HG02642 (cell line): Measurements from ENCODE around the gene ALKAL2.

ENCODE experiments used
- ATAC-seq: cut with Tn5 transposase; IDR thresholded peaks from one replicate; pipeline ENCODE4 v1.9.1; 2021; ENCODE audit warnings: mild to moderate bottlenecking; ENCODE audit not compliant: unreplicated experiment, poor library complexity

ALKAL2 gene

GRCh38 chr2:274503-274902 lies 13.4 kb downstream of the ALKAL2 start:
- ATAC-seq: no peak

- ATAC-seq: no peak
Observed at GRCh38 chr2:273333-273732, 14.6 kb downstream of the ALKAL2 start.

- ATAC-seq: no peak
Observed at GRCh38 chr2:271917-272316, 16.0 kb downstream of the ALKAL2 start.

DNA sequence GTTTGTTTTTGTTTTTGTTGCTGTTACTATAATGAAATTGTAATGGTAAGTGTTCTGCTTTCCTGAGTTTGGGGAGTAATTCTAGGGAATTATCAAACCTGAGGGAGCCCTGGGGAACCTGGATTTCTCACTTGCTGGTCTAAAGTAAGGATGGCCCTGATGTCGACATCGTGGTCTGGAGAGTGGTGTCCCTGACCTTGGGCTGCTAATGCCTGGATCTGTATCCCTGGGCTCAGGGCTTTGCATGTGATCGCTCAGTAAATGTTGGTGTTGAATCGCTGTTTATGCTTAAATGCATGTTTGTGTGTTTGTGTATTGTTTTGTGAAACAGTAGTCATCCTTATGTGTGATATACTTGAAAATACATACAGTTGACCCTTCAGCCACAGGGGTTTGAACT lies 17.0 kb downstream of the ALKAL2 start:
- no peak for ATAC-seq

DNA sequence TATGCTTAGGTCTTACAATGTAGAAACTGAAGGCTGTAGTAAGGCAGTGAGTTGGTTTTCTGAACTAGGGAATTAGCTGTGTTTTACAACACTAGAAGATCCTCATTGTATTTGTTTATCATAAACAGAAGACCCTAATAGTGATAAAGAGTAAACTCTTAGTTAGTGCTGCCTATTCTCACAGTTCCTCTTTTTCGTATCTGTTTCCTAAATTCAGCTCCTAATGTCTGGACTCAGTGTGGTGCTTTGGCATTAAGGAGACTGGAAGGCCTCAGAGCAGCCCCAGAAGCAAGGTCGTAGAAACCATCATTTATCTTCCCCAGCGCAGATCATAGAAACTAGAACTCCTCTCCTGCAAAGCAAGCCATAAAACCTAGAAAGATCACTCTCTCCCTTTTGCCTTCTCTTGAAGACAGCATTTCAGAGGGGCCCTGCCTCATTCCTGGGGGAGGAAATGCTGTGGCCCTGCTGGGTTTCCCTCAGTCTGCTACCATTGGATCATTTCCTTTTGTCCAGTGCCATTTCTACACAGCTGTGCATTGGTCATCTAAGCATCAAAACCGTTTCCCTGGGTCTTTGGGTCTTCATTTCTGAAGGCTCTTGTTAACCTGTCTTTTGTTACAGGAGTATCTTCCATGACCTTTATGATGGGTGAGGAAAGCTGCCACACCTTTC lies 18.4 kb downstream of the ALKAL2 start:
- no peak for ATAC-seq

DNA sequence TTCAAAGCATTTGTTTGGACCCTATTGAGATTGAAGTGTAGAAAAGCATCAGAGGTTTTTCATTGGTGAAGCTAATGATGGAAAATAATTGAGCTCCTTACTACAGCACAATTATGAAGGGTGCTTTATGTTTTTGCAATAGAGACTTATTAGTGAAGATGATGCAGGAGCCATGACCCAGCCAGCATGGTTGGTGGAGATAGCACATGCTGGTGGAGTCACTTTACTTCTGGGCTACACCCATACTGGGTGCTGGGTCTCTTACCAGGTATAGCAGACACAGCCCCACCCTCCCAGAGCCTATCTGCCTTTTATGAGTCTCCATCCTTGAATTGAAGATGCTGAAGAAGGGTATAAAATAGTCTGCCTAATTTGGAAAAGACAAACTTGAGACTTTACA lies 19.6 kb downstream of the ALKAL2 start:
- no peak for ATAC-seq

- peak; percentile 88 for ATAC-seq
Observed at GRCh38 chr2:264493-265468, 23.1 kb downstream of the ALKAL2 start, which contains the start of gene ACP1. Gene ACP1, plus strand, starts transcription at chr2:264947. Its CDS starts 18 bp downstream, at chr2:264965.

GRCh38 chr2:263774-264492 lies 24.0 kb downstream of the ALKAL2 start, which contains the start of gene SH3YL1:
Gene SH3YL1, minus strand, starts transcription at chr2:264032. Its CDS starts 48 bp downstream, at chr2:263984.
- ATAC-seq: peak; percentile 28

GRCh38 chr2:263022-263738 lies 24.7 kb downstream of the ALKAL2 start:
- no peak for ATAC-seq

DNA sequence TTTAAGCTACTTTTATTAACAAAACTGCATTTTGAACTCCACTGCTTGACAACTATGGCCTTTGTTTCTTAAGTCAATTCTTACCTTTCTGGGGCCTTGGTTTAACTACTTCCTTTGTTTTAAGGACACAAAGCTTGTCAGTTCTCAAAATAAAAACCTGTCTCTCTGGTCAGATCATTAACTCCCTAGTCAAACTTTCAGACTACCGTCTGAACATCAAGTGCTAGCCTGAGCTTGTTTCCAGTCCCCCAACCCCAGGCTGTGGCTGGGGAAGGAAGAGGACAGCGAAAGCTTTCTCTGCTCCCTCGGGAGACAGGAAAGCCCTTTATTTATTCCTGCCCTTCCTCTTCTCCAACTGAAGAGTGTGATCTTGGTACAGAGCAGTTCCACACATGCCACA lies 25.8 kb downstream of the ALKAL2 start:
- no peak for ATAC-seq

DNA sequence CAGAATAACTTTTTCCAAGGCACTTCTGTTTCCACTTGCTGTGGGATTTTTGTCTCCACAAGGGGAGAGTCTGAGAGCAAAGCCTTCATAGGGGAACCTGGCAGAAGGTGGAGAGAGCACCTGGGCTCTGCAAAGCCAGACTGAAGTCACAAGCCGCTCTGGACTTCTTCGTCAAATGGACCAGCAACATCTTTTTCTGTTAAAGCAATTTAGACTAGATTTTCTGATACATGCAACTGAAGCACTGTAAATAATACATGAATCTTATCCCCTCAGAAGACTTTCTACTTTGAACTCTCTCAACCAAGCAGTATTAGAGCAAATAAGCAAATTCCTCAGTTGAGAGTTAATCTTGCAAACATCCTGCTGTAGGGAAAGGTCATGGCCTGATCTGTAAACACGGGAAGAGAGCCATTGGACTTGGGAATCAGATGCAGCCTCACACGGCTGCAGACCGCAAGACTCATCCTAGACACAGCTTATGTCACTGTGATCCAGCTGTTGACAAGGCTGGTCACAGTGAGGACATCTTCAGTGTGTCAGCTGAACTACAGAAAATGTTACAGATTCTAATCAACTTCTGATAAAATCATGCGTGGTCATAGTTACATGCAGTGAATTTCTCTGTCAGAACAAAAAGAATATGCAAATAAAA lies 27.3 kb downstream of the ALKAL2 start:
- no peak for ATAC-seq

GRCh38 chr2:259789-260331 lies 28.0 kb downstream of the ALKAL2 start:
- ATAC-seq: no peak

DNA sequence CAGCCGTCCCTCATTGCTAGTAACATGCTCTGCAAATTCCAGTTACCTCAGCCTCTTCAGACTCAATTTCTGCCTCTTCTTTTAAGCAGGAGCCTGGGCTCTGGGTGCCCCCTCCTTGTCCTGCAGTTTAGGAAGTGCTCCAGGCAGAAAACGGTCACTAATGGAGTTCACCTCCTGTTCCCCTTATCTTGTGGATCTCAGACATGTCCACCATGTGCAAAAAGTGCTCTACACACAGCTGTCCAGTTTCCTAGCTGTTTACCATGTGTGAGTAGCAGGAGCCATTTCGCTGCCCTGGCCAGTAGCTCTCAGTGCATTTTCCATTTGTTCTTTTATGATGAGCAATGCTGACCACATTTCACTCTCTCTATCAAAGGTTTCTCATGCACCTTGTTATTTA lies 29.0 kb downstream of the ALKAL2 start:
- ATAC-seq: no peak

DNA sequence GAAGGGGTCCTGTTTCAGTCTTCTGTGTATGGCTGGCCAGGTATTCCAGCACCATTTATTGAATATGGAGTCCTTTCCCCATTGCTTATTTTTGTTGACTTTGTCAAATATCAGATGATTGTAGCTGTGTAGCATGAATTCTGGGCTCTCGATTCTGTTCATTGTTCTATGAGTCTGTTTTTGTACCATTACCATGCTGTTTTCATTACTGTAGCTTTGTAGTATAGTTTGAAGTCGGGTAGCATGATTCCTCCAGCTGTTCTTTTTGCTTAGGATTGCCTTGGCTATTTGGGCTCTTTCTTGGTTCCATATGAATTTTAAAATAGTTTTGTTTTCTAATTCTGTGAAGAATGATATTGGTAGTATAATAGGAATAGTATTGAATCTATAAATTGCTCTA lies 30.0 kb downstream of the ALKAL2 start:
- ATAC-seq: no peak

- no peak for ATAC-seq
Observed at GRCh38 chr2:257429-257828, 30.5 kb downstream of the ALKAL2 start.

- no peak for ATAC-seq
Observed at GRCh38 chr2:256094-256493, 31.8 kb downstream of the ALKAL2 start.

- no peak for ATAC-seq
Observed at GRCh38 chr2:255195-255594, 32.7 kb downstream of the ALKAL2 start.

- no peak for ATAC-seq
Observed at GRCh38 chr2:254241-254640, 33.6 kb downstream of the ALKAL2 start.

- no peak for ATAC-seq
Observed at GRCh38 chr2:253202-253638, 34.7 kb downstream of the ALKAL2 start.
